ENCODE measurements around the gene PRDM16. TPM values are rescaled to one million over a fixed set of nuclear protein-coding genes. Genes with fewer than 3 reads are reported as not detected.

The PRDM16 gene
- total RNA-seq, 1 experiment from 2014 or later, result 0.04 TPM

GRCh38 chr1:3379934-3380333 lies 310.9 kb downstream of the PRDM16 start:
- H3K4me3 ChIP-seq (ENCODE audit: low read length), result no peak overlapping the region
- CTCF ChIA-PET, result no interaction called here
- TF ChIP-seq EZH2phosphoT487 (IDR thresholded peaks at IDR 0.05; ENCODE audit: borderline replicate concordance, low read length) (no peak), EZH2 (IDR thresholded peaks at IDR 0.05; ENCODE audit: low read length, unreplicated experiment) (no peak), CTCF (conservative IDR thresholded peaks at IDR 0.05; ENCODE audit: low read depth, low read length) (no peak)
- BruUV-seq (replicated peaks), result no TSS peak
- H3K9ac ChIP-seq (ENCODE audit: low read length), result no peak overlapping the region
- no peak for ATAC-seq
- no peak overlapping the region for H2AFZ ChIP-seq (ENCODE audit: low read length)
- POLR2A ChIA-PET (ENCODE audit: unreplicated experiment), result no interaction called here
- intact Hi-C loops (cut with micrococcal nuclease), result no loop called here
- no peaks in the 10 kb centered on the region for H4K20me1 ChIP-seq (ENCODE audit: low read length)
- H3K27ac ChIP-seq (ENCODE audit: low read length), result no peak overlapping the region
- peaks cover 57% of the 10 kb centered on the region for H3K27me3 ChIP-seq (ENCODE audit: low read length)
- no peaks in the 10 kb centered on the region for H3F3A ChIP-seq (ENCODE audit: low read length, unreplicated experiment)
- no peaks in the 10 kb centered on the region for H3K36me3 ChIP-seq (ENCODE audit: low read depth, low read length)
- DNase-seq, result no peak
- H3K79me2 ChIP-seq (ENCODE audit: low read length), result no peaks in the 10 kb centered on the region
- no peaks in the 10 kb centered on the region for H3K9me2 ChIP-seq (replicated peaks; ENCODE audit: low read length)
- H3K4me1 ChIP-seq (ENCODE audit: insufficient read depth, low read length), result no peaks in the 10 kb centered on the region
- H3K9me3 ChIP-seq (ENCODE audit: low read length), result no peaks in the 10 kb centered on the region
- no peak overlapping the region for H3K4me2 ChIP-seq (ENCODE audit: low read length)

- Histone ChIP-seq H3K9me3 (ENCODE audit: low read length) (no peaks in the 10 kb centered on the region), H3K79me2 (ENCODE audit: low read length) (no peaks in the 10 kb centered on the region), H4K20me1 (ENCODE audit: low read length) (no peaks in the 10 kb centered on the region), H3K9ac (ENCODE audit: low read length) (no peak overlapping the region), H3K9me2 (replicated peaks; ENCODE audit: low read length) (no peaks in the 10 kb centered on the region), H3F3A (ENCODE audit: low read length, unreplicated experiment) (no peaks in the 10 kb centered on the region), H3K27ac (ENCODE audit: low read length) (no peak overlapping the region), H3K27me3 (ENCODE audit: low read length) (peaks cover 57% of the 10 kb centered on the region), H3K4me3 (ENCODE audit: low read length) (no peak overlapping the region), H3K4me1 (ENCODE audit: insufficient read depth, low read length) (no peaks in the 10 kb centered on the region), H3K4me2 (ENCODE audit: low read length) (no peak overlapping the region), H3K36me3 (ENCODE audit: low read depth, low read length) (no peaks in the 10 kb centered on the region), H2AFZ (ENCODE audit: low read length) (no peak overlapping the region)
- intact Hi-C loops (cut with micrococcal nuclease), result no loop called here
- POLR2A ChIA-PET (ENCODE audit: unreplicated experiment), result no interaction called here
- CTCF ChIA-PET, result no interaction called here
- DNase-seq (no peak), ATAC-seq (no peak)
- no peak for TF ChIP-seq EZH2phosphoT487 (IDR thresholded peaks at IDR 0.05; ENCODE audit: borderline replicate concordance, low read length)
- TF ChIP-seq EZH2 (IDR thresholded peaks at IDR 0.05; ENCODE audit: low read length, unreplicated experiment), result no peak
- TF ChIP-seq CTCF (conservative IDR thresholded peaks at IDR 0.05; ENCODE audit: low read depth, low read length), result no peak
- BruUV-seq (replicated peaks), result no TSS peak
Observed at GRCh38 chr1:3380469-3380868, 311.5 kb downstream of the PRDM16 start.

GRCh38 chr1:3381901-3382300 lies 312.9 kb downstream of the PRDM16 start:
- Histone ChIP-seq H3K9ac (ENCODE audit: low read length) (no peak overlapping the region), H3F3A (ENCODE audit: low read length, unreplicated experiment) (no peaks in the 10 kb centered on the region), H3K4me2 (ENCODE audit: low read length) (no peak overlapping the region), H3K27me3 (ENCODE audit: low read length) (peaks cover 58% of the 10 kb centered on the region), H3K27ac (ENCODE audit: low read length) (no peak overlapping the region), H4K20me1 (ENCODE audit: low read length) (no peaks in the 10 kb centered on the region), H3K79me2 (ENCODE audit: low read length) (no peaks in the 10 kb centered on the region), H3K9me2 (replicated peaks; ENCODE audit: low read length) (no peaks in the 10 kb centered on the region), H3K36me3 (ENCODE audit: low read depth, low read length) (no peaks in the 10 kb centered on the region), H3K4me1 (ENCODE audit: insufficient read depth, low read length) (no peaks in the 10 kb centered on the region), H3K4me3 (ENCODE audit: low read length) (no peak overlapping the region), H2AFZ (ENCODE audit: low read length) (no peak overlapping the region), H3K9me3 (ENCODE audit: low read length) (no peaks in the 10 kb centered on the region)
- ChIA-PET CTCF (no interaction called here), POLR2A (ENCODE audit: unreplicated experiment) (no interaction called here)
- intact Hi-C loops (cut with micrococcal nuclease), result no loop called here
- BruUV-seq (replicated peaks), result no TSS peak
- DNase-seq (no peak), ATAC-seq (no peak)
- TF ChIP-seq EZH2phosphoT487 (IDR thresholded peaks at IDR 0.05; ENCODE audit: borderline replicate concordance, low read length) (no peak), CTCF (conservative IDR thresholded peaks at IDR 0.05; ENCODE audit: low read depth, low read length) (no peak), EZH2 (IDR thresholded peaks at IDR 0.05; ENCODE audit: low read length, unreplicated experiment) (no peak)
